ENCODE measurements around the gene COBL.

Gene COBL

DNA sequence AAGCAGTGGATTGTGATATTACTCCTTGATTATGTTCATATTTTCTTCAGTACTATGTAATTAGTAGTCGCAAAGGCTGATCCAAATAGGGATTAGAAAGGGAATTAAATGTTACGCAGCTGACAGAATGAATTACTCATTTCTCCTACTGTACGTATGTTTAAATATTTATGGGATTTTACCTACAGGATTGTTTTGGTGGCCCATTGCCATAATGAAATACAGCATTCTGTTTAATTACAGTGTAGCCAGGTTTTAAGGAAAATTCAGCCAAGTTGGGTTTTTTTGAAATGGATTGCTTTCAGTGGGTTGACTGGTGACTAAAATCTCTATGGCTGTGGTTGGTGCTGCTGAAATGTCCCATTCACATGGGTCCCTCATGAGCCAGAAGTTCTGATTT, 336.2 kb downstream of the COBL start:
- no peak for DNase-seq
- Mint-ChIP-seq H3K27ac (no peak overlapping the region), H3K4me1 (ENCODE audit: low read depth) (no peaks in the 10 kb centered on the region), H3K4me3 (no peak overlapping the region), H3K27me3 (peaks cover 13% of the 10 kb centered on the region), H3K36me3 (ENCODE audit: low read depth) (no peaks in the 10 kb centered on the region), H3K9me3 (peaks cover 2% of the 10 kb centered on the region)

DNA sequence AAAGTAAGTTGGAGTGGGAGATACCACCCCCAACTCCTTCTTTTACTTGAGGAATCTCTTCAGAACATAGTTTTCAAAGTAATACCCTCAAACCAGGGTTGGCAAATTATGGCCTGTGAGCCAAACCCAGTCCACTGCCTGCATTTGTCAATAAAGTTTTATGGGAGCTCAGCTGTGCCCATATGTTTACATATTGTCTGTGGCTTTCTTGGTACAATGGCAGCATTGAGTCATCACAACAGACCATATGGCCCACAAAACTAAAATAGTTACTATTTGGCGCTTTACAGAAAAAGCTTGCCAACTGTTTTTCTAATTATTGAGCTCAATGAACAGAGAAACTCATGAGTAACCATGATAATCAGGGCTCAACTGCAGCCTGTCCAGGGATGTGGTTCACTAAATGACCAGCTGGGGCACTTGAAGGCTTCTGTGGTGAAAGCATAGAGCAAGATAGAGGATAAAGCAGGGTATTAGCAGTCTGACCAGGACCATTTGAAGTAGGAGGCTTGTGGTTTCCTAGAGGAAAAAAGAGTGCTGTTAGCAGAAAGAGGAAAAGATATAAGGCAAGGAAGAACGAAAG, 337.9 kb downstream of the COBL start:
- Mint-ChIP-seq H3K4me3 (no peak overlapping the region), H3K36me3 (ENCODE audit: low read depth) (no peaks in the 10 kb centered on the region), H3K9me3 (peaks cover 2% of the 10 kb centered on the region), H3K27me3 (peaks cover 13% of the 10 kb centered on the region), H3K27ac (no peak overlapping the region), H3K4me1 (ENCODE audit: low read depth) (no peaks in the 10 kb centered on the region)
- no peak for DNase-seq

- peaks cover 12% of the 10 kb centered on the region for H3K27me3 Mint-ChIP-seq
- no peaks in the 10 kb centered on the region for H3K36me3 Mint-ChIP-seq (ENCODE audit: low read depth)
- no peak for DNase-seq
- H3K4me1 Mint-ChIP-seq (ENCODE audit: low read depth): no peaks in the 10 kb centered on the region
- peaks cover 2% of the 10 kb centered on the region for H3K9me3 Mint-ChIP-seq
- H3K27ac Mint-ChIP-seq: no peak overlapping the region
- H3K4me3 Mint-ChIP-seq: no peak overlapping the region
Observed at GRCh38 chr7:50977421-50977820, 339.2 kb downstream of the COBL start.

GRCh38 chr7:50976064-50976463, 340.5 kb downstream of the COBL start:
- Mint-ChIP-seq H3K9me3 (peaks cover 2% of the 10 kb centered on the region), H3K27ac (no peak overlapping the region), H3K36me3 (ENCODE audit: low read depth) (no peaks in the 10 kb centered on the region), H3K27me3 (peaks cover 10% of the 10 kb centered on the region), H3K4me1 (ENCODE audit: low read depth) (no peaks in the 10 kb centered on the region), H3K4me3 (no peak overlapping the region)
- no peak for DNase-seq

- Mint-ChIP-seq H3K4me1 (ENCODE audit: low read depth) (no peaks in the 10 kb centered on the region), H3K9me3 (peaks cover 2% of the 10 kb centered on the region), H3K27ac (no peak overlapping the region), H3K36me3 (ENCODE audit: low read depth) (no peaks in the 10 kb centered on the region), H3K4me3 (no peak overlapping the region), H3K27me3 (peaks cover 10% of the 10 kb centered on the region)
- no peak for DNase-seq
Observed at GRCh38 chr7:50974240-50974639, 342.4 kb downstream of the COBL start.

- no peaks in the 10 kb centered on the region for H3K36me3 Mint-ChIP-seq (ENCODE audit: low read depth)
Observed at GRCh38 chr7:50973814-50974213, 342.8 kb downstream of the COBL start.

DNA sequence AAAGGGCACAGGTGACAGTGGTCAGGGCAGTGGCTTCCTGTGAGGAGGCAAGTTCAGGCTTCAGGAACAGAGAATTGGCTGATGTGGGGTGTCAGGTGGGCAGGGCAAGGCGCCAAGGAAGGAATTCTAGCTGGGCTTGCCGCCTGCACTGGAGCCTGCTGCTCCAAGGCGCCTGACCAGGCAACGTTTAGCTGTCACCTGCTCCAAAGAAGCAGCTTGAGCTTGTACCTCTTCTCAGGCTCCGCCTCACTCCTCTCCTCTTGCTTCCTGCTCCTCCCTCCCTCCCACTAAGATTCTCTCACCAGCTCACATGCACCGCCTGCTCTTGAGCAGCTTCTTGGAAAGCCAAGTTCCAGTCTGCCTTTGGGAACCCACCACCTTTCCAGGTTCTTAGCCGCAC, 346.5 kb downstream of the COBL start:
- Mint-ChIP-seq H3K27me3 (peaks cover 10% of the 10 kb centered on the region), H3K27ac (no peak overlapping the region), H3K4me3 (no peak overlapping the region), H3K4me1 (ENCODE audit: low read depth) (no peaks in the 10 kb centered on the region), H3K9me3 (peaks cover 6% of the 10 kb centered on the region), H3K36me3 (ENCODE audit: low read depth) (no peaks in the 10 kb centered on the region)
- DNase-seq: no peak

More at GRCh38 chr7:50973814-50974213, 342.8 kb downstream of the COBL start:
- no peak overlapping the region for H3K4me3 Mint-ChIP-seq
- no peak for DNase-seq
- no peaks in the 10 kb centered on the region for H3K9me3 Mint-ChIP-seq
- peaks cover 10% of the 10 kb centered on the region for H3K27me3 Mint-ChIP-seq
- H3K4me1 Mint-ChIP-seq (ENCODE audit: low read depth): no peaks in the 10 kb centered on the region
- H3K27ac Mint-ChIP-seq: no peak overlapping the region

All from activated T-cell treated with anti-CD3 and anti-CD28 coated beads, Interleukin-2, amount 50 U/mL, for 24 hours (primary cell).